Psoas muscle (tissue), 8 donors: ENCODE results near the gene NKX6-2. TPM values are rescaled to one million over a fixed set of nuclear protein-coding genes. Genes with fewer than 3 reads are reported as not detected.

Source experiments
- ATAC-seq, 4 donors: fragments of 200-7000 bp; cut with Tn5 transposase; one replicate each; pipeline ENCODE4 v1.9.1; 2020; ENCODE audit warnings: moderate library complexity in 3 of 4, mild to moderate bottlenecking in 2 of 4
- DNase-seq, 2 donors: peaks; one replicate each; pipeline ENCODE4 v3.0.0-alpha.2; 2020
- H3K27ac ChIP-seq: fragments of 200-600 bp; one replicate; pipeline ENCODE4 v1.8.0; 2022
- H3K27me3 ChIP-seq, 3 donors: fragments of 200-600 bp in 1 of 3; one replicate each; pipeline versions ENCODE4 v1.6.1 to v1.8.0; 2013 to 2022; ENCODE audit warnings: low read length in 2 of 3, mild to moderate bottlenecking in 2 of 3, moderate library complexity in 1 of 3; ENCODE audit not compliant: insufficient read depth in 3 of 3
- H3K36me3 ChIP-seq, 2 donors: fragments of 200-600 bp in 1 of 2; one replicate each; pipeline versions ENCODE4 v1.6.1 to v1.8.0; 2013 to 2022; ENCODE audit warnings: low read depth in 1 of 2, mild to moderate bottlenecking in 1 of 2, moderate library complexity in 1 of 2; ENCODE audit not compliant: insufficient read depth in 1 of 2
- H3K4me1 ChIP-seq: fragments of 200-600 bp; one replicate; pipeline ENCODE4 v1.8.0; 2022
- H3K4me3 ChIP-seq: fragments of 200-600 bp; one replicate; pipeline ENCODE4 v1.8.0; 2022; ENCODE audit warnings: mild to moderate bottlenecking
- H3K9me3 ChIP-seq: fragments of 200-600 bp; one replicate; pipeline ENCODE4 v1.8.0; 2022
- CTCF ChIP-seq: fragments of 200-600 bp; IDR thresholded peaks from one replicate; pipeline ENCODE4 v1.8.0; 2022; ENCODE audit warnings: antibody characterized with exemption
- WGBS, 3 donors: extraction: QIAGEN DNeasy Blood & Tissue Kit; methylation state at CpG; one replicate each; pipeline versions ENCODE4 v1.1.6 to v1.1.7; 2013; 5-methylcytosine and 5-hydroxymethylcytosine counted together
- intact Hi-C, 2 donors: fragments of 100-400 bp; cut with DNase I; formaldehyde crosslinking; loops; one replicate each; pipeline versions ENCODE4 v1.11.0 to v1.14.2; 2022
- polyA plus RNA-seq, 3 donors: library from polyadenylated mRNA; stranded (reverse); fragments of 200-250 nt; gene quantifications; one replicate each; pipeline ENCODE4 v1.2.3, GENCODE V29; 2013
- total RNA-seq, 4 donors: library from RNA; stranded (reverse); fragmentation: NEBNext Ultra II Directional in 2 of 4; extraction: Animal tissue kit (Norgen Biotek cat#: 25700) in 2 of 4; gene quantifications; one replicate each; pipeline versions ENCODE4 v1.2.1 to v1.2.4, GENCODE V29; 2021 to 2023
- donor health status: healthy with polysubstance abuse.
- donor health status: DM: no; HTN: no; CAD: no; lungs with moderate emphysema.
- donor health status: Bipolar disorder and iron deficiency.
- donor health status: healthy.
- donor health status: DM: yes; HTN: yes; CAD: no.
- donor health status: DM: no; HTN: no; CAD: no.
- donor health status: DM: no; HTN: no; CAD: no.
- donor health status: DM: yes; HTN: yes; CAD: no.

The NKX6-2 gene
- total and polyA plus RNA-seq, 7 donors, result not detected

- Histone ChIP-seq H3K27ac (no peak overlapping the region), H3K27me3 (no peaks in the 10 kb centered on the region), H3K36me3 (no peaks in the 10 kb centered on the region), H3K4me3 (no peak overlapping the region), H3K4me1 (no peaks in the 10 kb centered on the region), H3K9me3 (no peaks in the 10 kb centered on the region)
- TF ChIP-seq CTCF, result no peak
- WGBS, 3 donors, result 70 to 71% (median 71%) methylated on average over 39 of the region's 39 CpGs
- ATAC-seq (no peak), DNase-seq (peak; percentile 8 to 45)
- intact Hi-C loops, result no loop called here
These were observed 24.3 kb upstream of the NKX6-2 start for GRCh38 chr10:132810141-132810806.

- WGBS, 3 donors, result 74 to 77% (median 75%) methylated on average over 36 to 38 of the region's 38 CpGs
These were observed 23.5 kb upstream of the NKX6-2 start for GRCh38 chr10:132809232-132810140.

GRCh38 chr10:132808383-132809231 is 22.7 kb upstream of the NKX6-2 start:
- H3K27me3 ChIP-seq, result no peaks in the 10 kb centered on the region
- H3K9me3 ChIP-seq, result no peaks in the 10 kb centered on the region
- 66 to 71% (median 68%) methylated on average over 31 to 42 of the region's 42 CpGs for WGBS, 3 donors
- intact Hi-C loops, result no loop called here
- no peak overlapping the region for H3K4me3 ChIP-seq
- H3K36me3 ChIP-seq, result no peaks in the 10 kb centered on the region
- no peak overlapping the region for H3K27ac ChIP-seq
- no peak for ATAC-seq
- no peaks in the 10 kb centered on the region for H3K4me1 ChIP-seq
- peak; percentile 7 to 45 for DNase-seq
- TF ChIP-seq CTCF, result no peak

More at GRCh38 chr10:132809232-132810140, 23.5 kb upstream of the NKX6-2 start:
- Histone ChIP-seq H3K9me3 (no peaks in the 10 kb centered on the region), H3K27me3 (no peaks in the 10 kb centered on the region), H3K27ac (no peak overlapping the region), H3K4me3 (no peak overlapping the region), H3K4me1 (no peaks in the 10 kb centered on the region), H3K36me3 (no peaks in the 10 kb centered on the region)
- DNase-seq (peak; percentile 5 to 28), ATAC-seq (no peak)
- intact Hi-C loops, result no loop called here
- no peak for TF ChIP-seq CTCF

GRCh38 chr10:132807621-132808049 is 21.7 kb upstream of the NKX6-2 start:
- WGBS, 3 donors, result 89 to 91% (median 90%) methylated on average over 26 to 27 of the region's 27 CpGs
- H3K4me3 ChIP-seq, result no peak overlapping the region
- no peaks in the 10 kb centered on the region for H3K9me3 ChIP-seq
- H3K4me1 ChIP-seq, result no peaks in the 10 kb centered on the region
- intact Hi-C loops, result no loop called here
- DNase-seq, result peak in 1 of 2 donors; percentile 20
- no peaks in the 10 kb centered on the region for H3K36me3 ChIP-seq
- peak in 1 of 4 donors; percentile 20 for ATAC-seq
- no peak for TF ChIP-seq CTCF
- H3K27me3 ChIP-seq, result no peaks in the 10 kb centered on the region
- H3K27ac ChIP-seq, result no peak overlapping the region
